Peyer's patch (tissue), 4 donors: ENCODE data around the gene RNF123.

Experiments
- CTCF ChIP-seq, 6 experiments: fragments of 450-650 bp in 4 of 6; fragments of 200-600 bp in 2 of 6; sonication (generic) in 1 of 6; IDR thresholded peaks; one replicate each; pipeline ENCODE4 v1.5.1; 2017 to 2019; ENCODE audit warnings: antibody characterized with exemption in 6 of 6, mild to moderate bottlenecking in 3 of 6, moderate library complexity in 1 of 6
- POLR2A ChIP-seq, 2 donors: fragments of 450-650 bp; IDR thresholded peaks; one replicate each; pipeline ENCODE4 v1.5.1; 2017; ENCODE audit warnings: antibody characterized with exemption in 2 of 2, mild to moderate bottlenecking in 2 of 2, moderate library complexity in 2 of 2

- no peak for TF ChIP-seq CTCF (IDR thresholded peaks at IDR 0.05)
- no peak for TF ChIP-seq POLR2A (IDR thresholded peaks at IDR 0.05)
Measured at GRCh38 chr3:49720855-49721595, 31.7 kb downstream of the RNF123 start.
